EH (cell line): Measurements from ENCODE around the gene GFAP.

Experiments
- DNase-seq: peaks from one replicate; pipeline ENCODE4 v3.0.0-alpha.2; 2015; ENCODE audit warnings: low read depth

Gene GFAP

GRCh38 chr17:44914148-44914547 is 1.2 kb downstream of the GFAP start:
- DNase-seq: no peak

- no peak for DNase-seq
These were observed 1.6 kb downstream of the GFAP start for GRCh38 chr17:44913676-44914075.

- no peak for DNase-seq
These were observed 2.3 kb downstream of the GFAP start for GRCh38 chr17:44912763-44913544.

GRCh38 chr17:44911133-44912001 is 3.9 kb downstream of the GFAP start:
- DNase-seq: peak; percentile 63

- DNase-seq: no peak
These were observed 4.8 kb downstream of the GFAP start for GRCh38 chr17:44910231-44911106.

- peak; percentile 95 for DNase-seq
These were observed 5.6 kb downstream of the GFAP start for GRCh38 chr17:44909681-44910144.

GRCh38 chr17:44908761-44909326 is 6.5 kb downstream of the GFAP start:
- no peak for DNase-seq

GRCh38 chr17:44907729-44908470 is 7.4 kb downstream of the GFAP start:
- DNase-seq: no peak

- DNase-seq: no peak
These were observed 8.3 kb downstream of the GFAP start for GRCh38 chr17:44906763-44907728.

GRCh38 chr17:44906010-44906646 is 9.2 kb downstream of the GFAP start:
- DNase-seq: peak; percentile 98

GRCh38 chr17:44905006-44906000 is 10.0 kb downstream of the GFAP start:
- peak; percentile 15 for DNase-seq

- no peak for DNase-seq
These were observed 11.0 kb downstream of the GFAP start for GRCh38 chr17:44904001-44904984.

GRCh38 chr17:44903012-44903685 is 12.2 kb downstream of the GFAP start:
- no peak for DNase-seq

GRCh38 chr17:44902135-44902760 is 13.1 kb downstream of the GFAP start:
- no peak for DNase-seq

- peak; percentile 86 for DNase-seq
These were observed 13.8 kb downstream of the GFAP start for GRCh38 chr17:44901411-44901921.
